Measurements from ENCODE around the gene C2CD2L.
"Not testable (repeated sequence)": the region's sequence is repeated elsewhere in the genome, so short reads cannot be mapped to it uniquely, and the experiment has no call there.

The C2CD2L gene

DNA sequence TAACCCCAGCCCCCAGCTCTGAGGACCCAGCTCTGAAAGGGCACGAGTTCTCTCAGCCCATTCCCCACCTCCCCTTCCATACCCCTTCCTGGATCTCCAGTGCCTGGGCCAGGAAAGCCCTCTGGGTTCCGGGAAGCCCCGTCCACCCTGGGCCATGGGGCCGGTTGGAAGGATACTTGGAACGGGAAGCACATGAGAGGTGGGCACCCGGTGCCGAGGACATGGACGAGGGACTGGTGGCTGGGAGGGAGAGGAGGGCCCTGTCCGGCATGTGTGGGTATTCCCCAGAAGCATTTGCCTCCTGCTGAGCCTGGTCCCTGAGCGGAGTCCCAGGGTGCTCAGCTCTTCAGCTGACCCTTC lies 9.1 kb downstream of the C2CD2L start:
- no peak for DNase-seq

DNA sequence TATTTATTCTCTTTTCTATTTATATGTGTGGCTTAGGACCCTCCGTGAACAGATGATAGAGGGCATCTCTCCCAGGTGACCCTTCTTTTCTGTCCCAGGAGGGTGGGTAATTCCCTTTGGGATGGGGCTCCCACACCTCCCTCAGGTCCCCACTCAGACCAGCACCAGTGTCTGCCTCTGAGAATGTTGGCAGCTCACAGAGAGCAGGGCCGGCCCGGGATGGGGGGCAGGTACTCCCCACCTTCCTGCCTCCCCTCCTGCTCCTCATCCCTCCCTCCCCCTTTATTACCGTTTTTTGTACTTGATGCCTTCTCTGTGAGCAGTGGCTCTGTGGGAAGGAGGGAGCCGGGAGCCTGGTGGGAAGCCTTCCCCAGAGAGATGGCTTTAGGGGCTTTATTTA lies 9.5 kb downstream of the C2CD2L start:
- DNase-seq = no peak

DNA sequence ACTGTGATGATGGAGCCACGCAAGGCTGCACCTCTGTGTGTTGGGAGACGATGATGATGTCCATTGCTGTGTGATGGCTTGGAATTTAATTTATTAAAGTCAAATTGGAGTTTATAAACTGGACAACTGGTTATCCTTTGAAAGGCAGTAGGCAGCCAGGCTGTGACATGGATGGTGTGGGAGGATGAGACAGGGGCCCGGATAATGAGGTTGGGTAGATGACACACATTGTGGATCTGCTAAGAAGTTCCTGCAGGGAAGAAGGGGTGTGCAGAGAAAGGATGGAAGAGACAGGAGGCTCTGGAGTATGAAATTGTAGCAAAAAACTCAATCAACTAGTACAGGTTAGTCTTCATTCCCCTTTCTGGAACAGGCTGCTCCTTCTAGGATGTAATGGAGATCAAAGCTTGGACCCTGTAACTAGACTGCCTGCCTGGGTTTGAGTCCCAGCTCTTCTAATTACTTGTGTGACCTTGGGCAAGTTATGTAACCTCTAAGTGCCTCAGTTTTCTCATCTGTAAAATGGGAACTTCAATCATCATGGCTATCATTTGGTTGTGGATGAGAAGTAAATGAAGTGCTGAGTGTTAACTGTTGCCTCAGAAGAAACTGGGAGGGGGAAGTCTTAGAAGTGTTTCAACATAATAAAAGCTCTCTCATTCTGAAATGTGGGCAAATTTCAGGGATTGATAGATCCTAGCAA lies 10.0 kb downstream of the C2CD2L start:
- DNase-seq = no peak

GRCh38 chr11:119118227-119118626 lies 11.1 kb downstream of the C2CD2L start:
- no peak for DNase-seq

DNA sequence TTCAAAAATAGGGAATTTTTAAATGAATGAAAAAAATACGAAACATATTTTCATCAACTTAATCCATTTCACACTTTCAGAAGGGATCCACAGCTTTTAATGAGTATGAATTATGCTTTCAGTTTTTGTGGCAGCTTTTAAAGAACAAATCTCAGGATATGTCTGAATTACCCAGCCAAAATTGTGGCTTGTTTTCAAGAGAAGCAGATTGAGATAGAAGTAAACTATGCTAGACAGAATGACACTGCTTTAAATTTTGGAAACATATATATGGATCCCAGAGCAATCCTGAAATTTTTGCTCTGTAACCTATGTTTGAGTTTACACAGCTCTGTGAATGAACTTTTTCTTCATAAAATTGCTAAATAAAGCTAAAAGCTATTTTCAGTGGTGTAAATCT lies 11.8 kb downstream of the C2CD2L start:
- no peak for DNase-seq

GRCh38 chr11:119120639-119121007 lies 13.5 kb downstream of the C2CD2L start:
- no peak for DNase-seq

DNA sequence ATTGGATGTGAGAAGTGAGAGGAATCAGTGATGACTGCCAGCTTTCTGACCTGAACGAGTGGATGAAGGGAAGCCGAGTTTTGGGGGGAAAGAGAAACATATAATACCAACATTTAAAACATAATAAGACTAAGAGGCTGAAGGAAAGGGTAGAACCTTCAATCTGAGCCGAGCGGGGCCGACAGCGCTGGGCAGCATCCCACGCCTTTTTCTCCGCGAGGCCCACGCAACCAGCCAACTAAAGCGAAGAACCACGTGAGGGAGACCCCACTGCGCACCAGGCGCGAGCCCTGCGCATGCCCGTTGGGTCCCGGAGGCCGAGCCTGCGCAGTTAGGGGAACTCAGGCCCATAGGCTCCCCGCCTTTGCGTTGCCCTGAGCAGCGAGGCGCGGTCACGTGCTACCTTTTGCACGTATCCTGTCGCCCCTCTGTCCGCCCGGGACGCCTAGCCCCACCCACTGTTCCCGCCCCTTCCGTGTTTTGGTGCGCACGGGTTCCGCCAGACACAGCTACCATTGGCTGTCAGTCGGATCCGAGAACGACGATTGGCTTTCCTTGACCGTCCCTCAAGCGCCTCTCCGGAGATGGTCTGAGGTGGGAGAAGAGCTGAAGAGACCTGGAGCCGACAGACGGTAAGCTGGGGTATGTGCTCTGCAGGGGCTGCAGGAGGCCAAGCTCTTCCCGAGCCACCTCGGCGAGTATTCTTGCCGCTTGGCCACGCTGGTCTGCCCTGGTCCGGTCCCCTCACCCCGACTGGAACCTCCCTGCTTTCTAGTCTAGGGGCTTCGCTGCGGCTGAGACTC lies 14.1 kb downstream of the C2CD2L start, which contains the start of gene HINFP:
Gene HINFP (plus strand): TSS at position 573 of the 803 bp plus-strand sequence. CDS start 5,365 bp downstream, outside the sequence.
- peak; percentile 99 for DNase-seq

DNA sequence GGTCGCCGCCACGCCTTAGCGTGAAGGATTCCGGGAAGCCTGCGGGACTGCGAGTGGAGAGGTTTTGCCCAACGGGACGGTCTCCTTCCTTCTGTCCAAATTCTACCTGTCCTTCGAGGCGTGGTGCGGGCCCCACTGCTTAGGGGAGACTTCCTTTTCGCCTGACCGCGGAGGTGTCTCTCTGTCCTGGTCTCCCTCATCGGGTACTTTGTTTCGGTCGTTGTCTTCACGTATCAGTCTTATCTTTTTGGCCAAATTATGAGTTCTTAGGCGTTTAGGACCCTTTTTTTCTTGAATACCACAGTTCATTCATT lies 14.6 kb downstream of the C2CD2L start:
- no peak for DNase-seq

DNA sequence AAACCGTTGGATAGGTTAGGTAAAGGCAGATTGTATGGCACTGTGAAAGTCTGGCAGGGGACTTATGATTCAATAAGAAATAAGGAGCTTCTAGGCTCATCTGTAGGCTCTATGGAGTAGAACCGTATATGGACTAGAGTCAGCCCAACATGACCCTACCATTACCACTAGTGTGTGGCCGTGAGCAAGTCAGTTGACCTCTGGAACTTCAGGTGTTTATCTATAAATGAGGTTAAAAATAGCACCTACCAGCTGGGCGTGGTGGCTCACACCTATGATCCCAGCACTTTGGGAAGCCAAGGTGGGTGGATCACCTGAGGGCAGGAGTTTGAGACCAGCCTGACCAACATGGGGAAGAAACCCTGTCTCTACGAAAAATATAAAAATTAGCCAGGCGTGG lies 18.7 kb downstream of the C2CD2L start:
- no peak for DNase-seq

DNA sequence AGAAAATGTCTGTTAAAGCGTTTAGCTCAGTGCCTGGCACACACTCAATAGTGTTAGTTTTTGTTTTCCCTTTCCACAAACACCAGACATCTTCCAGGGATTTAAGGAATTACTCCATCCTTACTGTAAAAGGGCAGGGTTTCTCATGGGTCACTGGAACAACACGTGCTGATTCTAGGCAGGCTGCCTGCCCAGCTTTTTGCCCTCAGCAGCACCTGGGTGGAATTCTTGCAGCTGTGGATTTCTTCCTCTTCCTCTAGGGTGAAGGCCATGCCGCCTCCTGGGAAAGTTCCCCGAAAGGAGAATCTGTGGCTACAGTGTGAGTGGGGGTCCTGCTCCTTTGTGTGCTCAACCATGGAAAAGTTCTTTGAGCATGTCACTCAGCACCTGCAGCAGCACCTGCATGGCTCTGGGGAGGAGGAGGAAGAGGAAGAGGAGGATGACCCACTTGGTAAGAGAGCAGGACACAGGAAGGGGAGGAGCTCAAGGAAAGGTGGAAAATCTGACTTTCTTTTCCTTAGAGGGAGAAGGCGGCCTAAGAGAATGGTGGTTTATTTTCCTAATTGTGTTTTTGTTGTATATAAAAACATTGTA lies 19.6 kb downstream of the C2CD2L start:
- DNase-seq = no peak

- DNase-seq = peak; percentile 29
These were observed 23.5 kb downstream of the C2CD2L start for GRCh38 chr11:119130662-119131061.

- no peak for DNase-seq
These were observed 27.3 kb downstream of the C2CD2L start for GRCh38 chr11:119134389-119134978.

DNA sequence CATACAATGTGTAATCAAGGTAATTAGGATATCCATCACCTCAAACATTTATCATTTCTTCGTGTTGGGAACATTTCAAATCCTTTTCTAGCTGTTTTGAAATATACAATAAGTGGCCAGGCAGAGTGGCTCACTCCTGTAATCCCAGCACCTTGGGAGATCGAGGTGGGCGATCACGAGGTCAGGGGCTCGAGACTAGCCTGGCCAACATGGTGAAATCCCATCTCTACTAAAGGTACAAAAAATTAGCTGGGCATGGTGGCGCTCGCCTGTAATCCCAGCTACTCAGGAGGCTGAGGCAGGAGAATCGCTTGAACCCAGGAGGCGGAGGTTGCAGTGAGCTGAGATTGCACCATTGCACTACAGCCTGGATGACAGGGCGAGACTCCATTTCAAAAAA lies 32.1 kb downstream of the C2CD2L start:
- not testable (repeated sequence) for DNase-seq

- peak; percentile 37 for DNase-seq
These were observed 37.8 kb downstream of the C2CD2L start for GRCh38 chr11:119144825-119145486.

DNA sequence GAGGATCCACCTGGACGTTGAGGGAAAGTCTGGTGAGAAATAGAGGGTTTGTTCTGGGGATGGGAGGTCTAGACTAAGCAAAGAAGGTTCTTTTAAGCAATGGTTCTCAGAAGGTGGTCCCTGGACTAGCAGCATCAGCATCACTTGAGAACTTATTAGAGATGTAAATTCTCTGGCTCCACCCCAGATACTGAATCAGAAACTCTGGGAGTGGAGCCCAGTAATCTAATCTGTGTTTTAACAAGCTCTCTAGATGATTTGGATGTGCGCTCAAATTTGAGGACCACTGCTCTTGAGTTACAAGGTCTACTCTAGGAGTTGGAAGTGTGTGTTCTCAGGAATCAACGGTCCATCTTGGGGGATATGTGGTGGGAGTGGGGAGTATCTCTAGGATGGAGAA lies 38.4 kb downstream of the C2CD2L start:
- DNase-seq = no peak

GRCh38 chr11:119147604-119148333 lies 40.6 kb downstream of the C2CD2L start:
- no peak for DNase-seq

DNA sequence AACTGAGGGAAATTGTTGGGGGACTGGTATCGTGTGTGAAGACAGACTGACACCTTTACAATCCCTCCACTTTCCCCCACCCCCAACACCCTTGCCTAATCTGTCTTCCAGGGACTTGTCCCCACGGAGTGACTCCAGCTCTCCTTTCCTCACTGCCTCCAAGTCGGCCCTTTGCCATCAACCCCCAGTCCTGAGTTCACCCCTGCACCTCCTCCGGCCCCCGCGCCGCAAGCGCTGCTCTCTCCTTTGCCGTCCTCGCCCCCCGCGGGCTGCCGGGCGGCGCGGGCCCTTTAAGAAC lies 41.5 kb downstream of the C2CD2L start:
- no peak for DNase-seq

GRCh38 chr11:119149018-119149785 lies 42.1 kb downstream of the C2CD2L start, which contains the start of gene ABCG4:
ABCG4 (plus strand) TSS chr11:119149052; CDS start chr11:119149966, 914 bp downstream.
- no peak for DNase-seq

GRCh38 chr11:119149786-119150275 lies 42.7 kb downstream of the C2CD2L start:
- no peak for DNase-seq

DNA sequence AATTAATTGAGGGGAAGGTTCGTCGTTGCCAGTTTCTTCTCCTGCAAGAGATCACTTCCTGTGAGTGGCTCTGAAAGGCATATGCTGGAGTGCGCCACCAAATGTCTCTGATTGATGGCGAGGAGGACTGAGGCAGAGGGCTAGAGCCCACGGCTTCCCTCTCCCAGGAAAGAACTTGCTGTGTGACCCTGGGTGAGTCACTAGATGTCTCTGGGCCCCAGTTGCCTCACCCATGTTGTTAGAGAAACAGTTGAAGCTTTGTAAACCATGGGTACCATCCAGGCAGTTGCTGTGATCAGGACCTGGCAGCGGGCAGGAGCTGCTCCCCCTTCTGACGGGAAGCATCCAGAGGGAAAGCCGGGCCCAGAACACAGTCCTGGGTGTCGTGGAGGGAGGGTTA lies 44.9 kb downstream of the C2CD2L start:
- DNase-seq = no peak

DNA sequence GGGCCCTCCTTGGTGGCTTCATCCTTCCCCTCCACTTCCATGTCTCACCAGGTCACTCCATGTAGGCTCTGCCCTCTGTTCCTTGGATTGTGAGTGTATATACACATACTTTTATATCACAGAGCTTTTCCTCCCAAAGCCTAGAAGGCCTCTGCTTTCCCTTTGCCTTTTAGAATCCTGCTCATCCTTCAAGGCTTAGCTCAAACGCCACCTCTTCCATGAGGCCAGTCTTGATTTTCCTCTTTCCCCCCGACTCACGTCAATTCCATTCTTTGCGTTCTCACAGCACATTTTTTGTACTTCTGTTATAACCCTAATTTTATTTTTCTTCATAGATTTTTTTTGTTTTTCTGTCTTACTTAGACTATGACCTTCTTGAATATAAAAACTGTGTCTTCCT lies 45.5 kb downstream of the C2CD2L start:
- DNase-seq = no peak
